GM19025 (cell line): ENCODE data around the gene BNIPL.
A peak's percentile ranks its signal among the peaks of the same experiment; 100 is the strongest.

ENCODE experiments used
- ATAC-seq: cut with Tn5 transposase; IDR thresholded peaks from one replicate; pipeline ENCODE4 v1.9.1; 2021; ENCODE audit warnings: mild to moderate bottlenecking, low read depth, moderate library complexity; ENCODE audit not compliant: unreplicated experiment

The BNIPL gene, protein sequence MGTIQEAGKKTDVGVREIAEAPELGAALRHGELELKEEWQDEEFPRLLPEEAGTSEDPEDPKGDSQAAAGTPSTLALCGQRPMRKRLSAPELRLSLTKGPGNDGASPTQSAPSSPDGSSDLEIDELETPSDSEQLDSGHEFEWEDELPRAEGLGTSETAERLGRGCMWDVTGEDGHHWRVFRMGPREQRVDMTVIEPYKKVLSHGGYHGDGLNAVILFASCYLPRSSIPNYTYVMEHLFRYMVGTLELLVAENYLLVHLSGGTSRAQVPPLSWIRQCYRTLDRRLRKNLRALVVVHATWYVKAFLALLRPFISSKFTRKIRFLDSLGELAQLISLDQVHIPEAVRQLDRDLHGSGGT

DNA sequence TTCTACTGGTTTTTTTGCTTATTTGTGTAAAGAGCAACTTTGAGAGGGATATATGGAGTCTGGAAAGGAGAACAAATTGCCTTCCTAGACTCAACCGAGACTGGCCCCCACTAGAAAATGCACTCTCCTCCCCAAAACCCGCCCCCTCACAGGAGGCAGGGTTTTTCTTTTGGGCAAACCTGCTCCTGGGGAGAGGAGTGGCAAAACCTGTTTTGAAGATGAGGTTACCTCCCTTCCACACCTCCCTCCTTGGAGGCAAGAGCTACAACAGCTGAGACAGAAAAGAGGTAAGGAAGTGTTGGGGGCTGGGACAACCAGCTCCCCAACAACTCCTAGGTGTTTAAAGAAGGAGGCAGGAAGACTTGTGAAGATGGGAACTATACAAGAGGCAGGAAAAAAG lies at the start of gene BNIPL:
Gene BNIPL, plus strand, starts transcription at position 231 of the 400 bp plus-strand sequence. Its CDS starts 140 bp downstream, at position 371.
- ATAC-seq = no peak

DNA sequence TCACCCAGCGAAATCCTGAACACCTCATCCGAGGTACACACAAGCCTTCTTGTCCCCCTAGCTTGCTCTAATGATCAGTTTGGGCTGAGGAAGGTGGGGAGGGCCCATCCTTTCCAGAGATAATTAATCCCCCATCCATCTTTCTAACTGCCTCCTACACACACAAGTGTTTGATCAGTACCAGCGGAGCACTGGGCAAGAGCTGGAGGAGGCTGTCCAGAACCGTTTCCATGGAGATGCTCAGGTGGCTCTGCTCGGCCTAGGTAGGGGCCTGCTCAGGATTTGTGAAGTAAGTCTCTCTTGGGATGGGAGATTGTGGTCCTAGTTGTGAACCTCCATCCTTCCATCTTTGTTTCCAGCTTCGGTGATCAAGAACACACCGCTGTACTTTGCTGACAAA lies 48.5 kb upstream of the BNIPL start:
- no peak for ATAC-seq

DNA sequence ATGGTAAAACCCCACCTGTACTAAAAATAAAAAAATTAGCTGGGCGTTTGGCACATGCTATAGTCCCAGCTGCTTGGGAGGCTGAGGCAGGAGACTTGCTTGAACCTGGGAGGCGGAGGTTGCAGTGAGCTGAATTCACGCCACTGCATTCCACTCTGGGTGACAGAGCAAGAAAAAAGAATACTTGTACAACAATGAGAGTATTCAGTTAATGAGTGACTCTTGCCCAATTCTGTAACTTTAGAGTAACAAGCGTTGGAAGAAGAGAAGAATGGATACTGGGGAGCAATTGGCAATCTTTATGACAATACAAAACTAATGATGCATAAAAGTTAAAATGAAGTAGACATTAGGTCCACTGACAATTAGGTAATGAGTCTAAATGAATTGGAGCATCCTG lies 43.8 kb upstream of the BNIPL start:
- ATAC-seq = no peak

DNA sequence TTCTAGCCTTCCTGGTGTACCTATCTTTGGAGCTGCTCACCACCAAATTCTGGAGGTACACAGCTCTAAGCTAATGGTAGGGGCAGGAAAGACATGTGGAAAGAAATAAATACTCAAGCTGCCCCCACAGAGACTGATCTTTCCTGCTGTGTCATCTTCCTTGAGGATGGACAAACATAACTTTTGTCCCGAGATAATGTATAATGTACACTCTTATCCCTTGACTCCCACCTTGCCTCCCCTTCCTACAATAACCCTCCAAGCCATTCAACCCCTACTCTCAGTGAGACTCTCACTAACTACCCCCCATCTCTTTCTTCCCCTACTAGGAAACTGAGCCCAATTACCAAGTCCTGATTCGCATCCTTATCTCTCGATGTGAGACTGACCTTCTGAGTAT lies 42.1 kb upstream of the BNIPL start:
- no peak for ATAC-seq

DNA sequence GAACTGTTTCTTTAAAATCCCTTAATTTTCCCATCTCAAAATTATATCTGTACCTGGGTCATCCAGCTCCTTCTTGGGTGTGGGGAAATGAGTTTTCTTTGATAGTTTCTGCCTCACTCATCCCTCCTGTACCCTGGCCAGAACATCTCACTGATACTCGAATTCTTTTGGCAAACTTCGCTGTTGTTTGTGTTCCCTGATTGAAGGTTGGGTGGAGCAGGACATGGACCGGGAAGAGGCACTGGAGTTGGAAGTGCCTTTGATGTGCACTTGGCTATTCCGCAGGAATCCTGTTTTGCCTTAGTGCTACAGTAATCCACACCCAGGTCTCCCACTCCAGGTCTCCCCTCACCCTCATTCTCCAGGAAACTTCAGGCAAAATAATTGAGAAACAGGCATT lies 40.9 kb upstream of the BNIPL start:
- no peak for ATAC-seq

DNA sequence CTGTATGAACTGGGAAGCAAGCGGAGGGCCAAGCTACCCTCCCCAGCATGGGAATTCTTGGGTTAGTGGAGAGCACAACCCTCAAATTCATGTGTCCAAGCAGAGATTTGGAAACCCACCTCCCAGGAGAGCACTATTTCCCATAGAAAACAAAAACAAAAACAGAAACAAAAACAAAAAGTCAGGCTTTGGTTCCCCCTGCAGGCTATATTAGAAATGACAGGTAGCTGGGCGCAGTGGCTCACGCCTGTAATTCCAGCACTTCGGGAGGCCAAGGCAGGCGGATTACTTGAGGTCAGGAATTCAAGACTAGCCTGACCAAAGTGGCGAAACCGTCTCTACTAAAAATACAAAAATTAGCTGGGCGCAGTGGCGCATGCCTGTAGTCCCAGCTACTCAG lies 40.5 kb upstream of the BNIPL start:
- no peak for ATAC-seq

DNA sequence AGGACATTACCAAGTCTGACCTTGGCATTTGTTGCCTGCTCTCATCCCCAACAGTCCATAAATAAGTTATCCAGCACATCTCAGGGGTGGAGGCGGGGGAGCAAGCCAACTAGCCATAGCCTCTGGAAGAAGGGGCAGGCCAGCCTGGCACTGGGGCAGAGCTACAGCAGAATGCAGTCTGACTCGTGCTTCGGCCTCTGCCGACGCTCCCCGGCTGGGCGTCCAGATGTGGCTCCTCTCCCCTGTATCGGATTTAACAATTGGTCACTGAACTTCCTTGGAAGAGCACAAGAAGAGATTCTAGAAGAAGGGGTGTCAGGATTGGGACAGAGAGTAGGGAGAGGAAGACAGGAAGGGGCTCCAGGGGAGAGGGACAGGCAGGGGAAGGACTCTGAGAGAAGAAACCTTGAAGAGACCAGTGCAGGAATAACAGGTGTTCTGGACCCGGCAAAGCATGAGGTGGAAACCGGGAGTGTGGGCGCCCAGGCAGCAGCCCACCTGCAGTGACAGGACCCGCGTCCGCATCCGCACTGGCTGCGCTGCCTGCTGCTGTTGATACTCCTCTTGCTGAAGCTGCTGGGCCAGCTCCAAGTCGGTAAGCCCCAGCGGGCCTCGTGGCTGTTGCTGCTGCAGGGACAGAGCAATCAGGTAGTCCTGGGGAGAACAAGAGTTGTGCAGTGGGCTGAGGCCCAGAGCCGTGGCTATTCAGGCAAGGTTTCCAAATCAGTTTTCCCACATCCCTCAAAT lies 39.1 kb upstream of the BNIPL start:
- ATAC-seq = no peak

DNA sequence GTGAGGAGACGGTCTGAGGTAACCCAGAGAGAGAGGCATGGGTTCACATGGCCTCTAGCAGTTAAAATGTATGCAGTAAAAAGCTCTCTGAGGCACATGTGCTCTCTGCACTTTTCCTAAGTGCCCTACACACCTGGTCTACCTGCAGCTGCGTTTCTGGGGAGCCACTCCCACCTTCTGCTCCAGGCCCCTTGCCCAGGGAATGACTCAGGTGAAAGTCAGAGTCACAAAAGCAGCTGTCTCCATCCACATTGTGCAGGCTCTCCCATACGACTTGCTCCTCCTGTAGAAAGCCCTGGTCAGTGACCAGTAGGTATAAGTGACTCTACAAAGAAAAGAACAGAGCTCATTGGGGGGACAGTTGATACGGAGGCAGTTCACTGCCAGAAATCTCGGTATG lies 38.4 kb upstream of the BNIPL start:
- ATAC-seq = no peak

DNA sequence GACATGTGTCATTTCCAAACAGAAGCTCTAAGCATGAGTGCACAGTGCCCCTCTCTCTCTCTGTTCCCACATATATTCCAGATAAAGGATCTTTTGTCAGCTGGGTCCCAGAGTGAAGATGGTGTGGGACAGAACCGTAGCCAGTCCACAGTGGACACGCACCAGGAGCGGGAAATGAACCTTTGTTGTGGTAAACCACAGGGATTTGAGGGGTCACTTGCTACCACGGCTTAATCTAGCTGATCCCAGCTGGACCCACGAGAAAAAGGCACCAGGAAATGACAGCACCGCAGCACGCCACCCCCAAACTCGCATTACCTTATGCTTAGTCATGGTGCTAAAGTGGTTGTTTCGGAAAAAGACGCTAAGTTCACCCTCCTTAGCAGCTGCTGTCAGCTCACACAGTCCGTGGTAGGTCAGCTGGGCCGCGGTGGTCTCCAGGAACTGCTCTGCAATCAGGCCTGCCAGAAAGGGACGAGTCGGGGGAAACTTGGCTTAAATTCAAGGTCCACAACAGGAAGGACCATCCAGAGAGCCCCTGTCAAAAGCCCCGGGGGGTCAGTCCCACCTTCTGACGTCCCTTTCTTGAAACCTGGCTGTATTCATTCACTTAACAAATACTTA lies 37.2 kb upstream of the BNIPL start:
- ATAC-seq = no peak

DNA sequence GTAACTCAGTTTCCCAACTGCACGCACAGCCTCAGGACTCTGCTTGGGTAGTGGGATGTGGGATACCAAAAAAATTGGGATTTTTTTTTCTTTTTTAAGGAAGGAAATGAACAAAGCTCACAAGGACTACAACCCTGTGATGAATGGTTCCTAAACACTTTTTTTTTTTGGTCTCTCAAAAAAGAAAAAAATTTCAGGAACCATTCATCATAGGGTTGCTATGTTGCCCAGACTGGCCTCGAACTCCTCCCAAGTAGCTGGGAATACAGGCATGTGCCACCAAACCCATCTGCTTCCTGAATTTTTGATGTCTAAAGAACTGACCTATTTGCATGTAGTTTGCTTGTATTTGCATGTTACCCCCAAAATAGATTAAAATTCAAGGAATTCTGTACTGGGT lies 36.5 kb upstream of the BNIPL start:
- ATAC-seq = no peak

DNA sequence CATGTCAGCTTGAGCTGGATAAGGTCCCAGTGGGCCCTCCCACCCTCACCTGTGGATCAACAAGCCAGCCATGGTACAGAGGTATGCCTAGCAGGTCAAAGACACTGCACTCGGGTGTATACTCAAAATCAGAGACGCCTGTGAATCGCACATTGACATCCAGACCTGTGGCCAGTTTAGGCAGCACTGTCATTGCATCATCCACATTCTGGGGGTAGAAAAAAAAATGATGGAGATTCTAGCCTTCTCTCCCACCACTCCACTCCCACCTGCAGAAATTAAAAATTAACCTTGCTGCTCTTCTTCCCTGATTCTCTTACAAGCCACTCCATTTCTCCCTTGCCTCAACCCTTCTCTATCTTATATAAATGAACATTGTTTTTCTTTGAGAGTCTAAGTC lies 36.0 kb upstream of the BNIPL start:
- no peak for ATAC-seq

DNA sequence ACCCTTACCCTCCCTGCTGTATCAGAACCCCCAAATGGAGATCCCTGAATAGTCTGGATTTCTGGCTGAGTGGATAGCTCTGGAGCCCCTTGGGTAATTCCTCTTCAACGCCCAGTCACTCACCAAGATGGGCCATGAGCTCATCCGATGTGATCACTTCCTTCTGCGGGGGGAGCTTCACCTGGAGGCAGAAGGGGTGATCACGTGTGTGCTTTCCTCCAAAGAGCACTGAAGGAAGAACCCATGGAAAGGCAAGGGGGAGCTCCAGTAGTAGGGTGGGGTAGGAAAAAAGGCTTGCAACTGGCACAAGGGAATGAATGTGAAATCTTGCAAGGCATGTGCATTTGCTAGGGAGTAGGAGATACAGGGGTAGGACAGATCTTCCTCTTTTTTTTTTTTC lies 34.8 kb upstream of the BNIPL start:
- no peak for ATAC-seq

DNA sequence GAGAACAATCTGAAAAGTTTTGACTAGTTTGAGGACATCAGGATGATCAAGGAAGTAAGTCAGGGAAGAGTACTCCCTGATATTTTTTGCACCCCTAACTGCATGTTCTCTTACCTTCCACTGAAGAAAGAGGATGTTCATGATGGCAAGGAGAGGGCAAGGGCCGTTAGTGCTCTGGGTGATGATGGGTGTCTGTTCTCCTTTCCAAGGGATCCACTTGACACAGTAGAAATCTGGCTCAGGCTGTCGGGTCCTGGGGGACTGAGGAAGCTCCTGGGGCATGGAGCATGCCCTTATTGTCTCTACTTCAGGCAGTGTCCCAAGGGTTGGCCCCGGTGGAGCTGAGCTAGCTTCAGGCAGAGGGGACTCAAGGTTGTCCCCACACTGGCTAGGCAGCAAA lies 34.3 kb upstream of the BNIPL start:
- no peak for ATAC-seq

DNA sequence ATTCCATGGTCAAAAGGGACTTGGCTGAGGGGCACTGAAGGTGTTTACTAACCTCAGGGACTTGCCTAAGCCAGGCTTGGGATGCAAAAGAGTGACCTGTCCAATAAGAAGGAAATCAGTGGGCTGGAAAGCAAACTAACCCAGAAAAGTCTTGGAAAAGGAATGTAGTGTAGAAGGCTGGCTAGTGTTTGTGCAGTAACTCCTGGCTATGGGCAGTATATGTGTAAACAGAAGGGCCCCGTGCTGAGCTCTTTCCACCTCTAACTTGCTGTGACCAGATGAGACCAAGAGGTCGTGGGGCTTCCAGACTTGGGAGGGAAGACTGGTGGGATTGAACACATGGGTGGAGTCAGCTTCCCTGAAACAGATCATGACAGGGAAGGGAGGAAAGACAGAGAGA lies 33.8 kb upstream of the BNIPL start:
- ATAC-seq = no peak

DNA sequence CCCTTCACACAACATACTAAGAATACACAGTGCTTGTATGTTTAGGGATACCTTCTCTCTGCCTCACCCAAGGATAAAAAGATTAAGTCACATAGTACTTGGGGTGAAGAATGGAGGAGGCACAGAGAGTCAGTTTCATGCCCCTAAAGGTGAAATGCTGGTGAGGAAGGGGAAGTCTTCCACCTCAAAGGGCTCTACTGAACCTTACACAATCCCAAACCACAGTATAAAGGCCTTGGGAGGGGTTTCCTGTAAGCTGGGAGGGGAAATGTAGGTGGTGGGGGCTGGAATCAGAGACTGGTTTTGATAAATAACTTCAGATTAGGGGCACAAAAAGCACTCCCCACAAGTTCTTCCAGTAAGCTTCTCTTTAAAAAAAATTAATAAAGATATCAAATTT lies 33.2 kb upstream of the BNIPL start:
- no peak for ATAC-seq

DNA sequence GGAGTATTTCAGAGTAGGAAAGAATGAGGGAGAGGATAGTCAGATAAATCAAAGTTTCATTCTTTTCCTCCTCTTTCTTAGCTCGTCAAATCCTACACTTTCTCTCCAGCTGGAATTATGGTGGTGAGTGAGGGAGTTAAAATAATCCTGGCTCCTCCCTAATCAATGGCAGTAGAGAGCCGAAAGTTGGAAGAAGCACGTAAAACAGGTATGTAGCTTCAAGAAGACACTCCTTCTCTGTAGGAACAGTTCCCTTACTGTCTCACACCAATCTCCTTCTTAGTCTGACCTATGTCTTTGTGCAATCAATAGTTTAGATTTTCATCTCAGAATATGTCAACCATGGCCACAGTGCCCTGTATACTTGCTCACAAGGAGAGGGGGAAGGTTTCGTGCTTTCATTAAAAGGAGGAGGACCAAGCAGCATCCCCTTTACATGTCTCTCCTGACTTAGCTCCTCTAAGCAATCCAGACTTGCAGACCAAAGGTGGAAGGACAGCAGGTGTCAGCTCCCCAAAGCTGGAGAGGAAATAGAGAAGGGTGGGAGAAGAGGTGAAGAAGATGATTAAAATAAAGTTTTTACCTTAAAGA lies 30.6 kb upstream of the BNIPL start:
- no peak for ATAC-seq

DNA sequence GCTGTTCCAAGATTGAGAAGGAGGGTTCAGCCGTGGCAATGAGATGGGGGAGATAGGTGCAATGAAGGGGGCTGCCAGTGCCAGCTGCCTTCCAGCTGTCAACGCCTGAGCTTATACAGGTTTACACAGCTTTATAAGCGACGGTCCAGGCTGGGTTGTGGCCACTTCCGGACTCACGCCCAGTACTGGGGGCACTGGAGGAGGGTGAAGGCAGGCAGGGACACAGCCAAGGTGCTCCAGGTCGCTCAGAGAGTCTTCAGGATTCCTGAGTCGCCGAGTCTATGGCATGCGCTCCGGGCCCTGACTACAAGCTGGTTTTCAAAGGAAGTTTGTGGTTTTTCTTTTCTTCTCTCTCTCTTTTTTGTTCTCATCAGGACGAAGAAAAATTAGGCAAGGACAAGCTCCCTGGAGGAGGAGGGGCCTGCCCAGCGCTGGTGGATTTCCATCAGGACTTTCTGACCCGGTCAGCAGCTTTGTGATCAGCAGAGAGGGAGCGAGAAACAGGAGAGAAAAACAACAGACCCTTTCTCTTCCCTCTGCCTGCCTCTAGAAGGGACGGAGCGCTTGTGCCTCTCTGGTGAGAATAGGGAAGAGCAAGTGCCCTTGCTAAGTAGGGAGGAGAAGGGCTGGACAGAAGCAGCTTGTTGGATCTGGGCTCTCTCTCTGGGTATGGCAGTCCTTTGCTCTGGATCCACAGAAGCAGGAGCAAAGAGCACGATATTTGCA lies 29.9 kb upstream of the BNIPL start, which contains the start of gene MINDY1:
Gene MINDY1, minus strand, starts transcription at position 576 of the 726 bp plus-strand sequence. CDS start 4,285 bp downstream, outside the sequence.
- ATAC-seq = no peak

DNA sequence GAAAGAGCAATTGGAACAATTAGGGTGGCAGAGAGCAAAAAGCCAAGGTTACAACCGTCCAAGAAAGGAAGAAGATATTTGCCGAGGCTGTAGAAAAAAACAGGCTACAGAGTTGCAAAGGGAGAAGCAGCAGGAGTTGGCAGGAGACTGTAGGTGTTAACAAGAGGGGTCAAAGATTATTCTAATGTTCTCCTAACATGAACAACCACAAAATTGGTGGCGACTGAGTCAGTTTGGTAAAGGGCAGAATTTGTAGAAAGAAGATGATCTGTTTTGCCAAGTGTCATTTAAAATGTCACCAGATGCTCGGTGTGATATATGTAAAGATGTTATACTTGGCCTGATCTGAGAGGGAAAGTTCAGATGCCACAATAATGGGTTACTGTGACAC lies 28.5 kb upstream of the BNIPL start:
- ATAC-seq = no peak

DNA sequence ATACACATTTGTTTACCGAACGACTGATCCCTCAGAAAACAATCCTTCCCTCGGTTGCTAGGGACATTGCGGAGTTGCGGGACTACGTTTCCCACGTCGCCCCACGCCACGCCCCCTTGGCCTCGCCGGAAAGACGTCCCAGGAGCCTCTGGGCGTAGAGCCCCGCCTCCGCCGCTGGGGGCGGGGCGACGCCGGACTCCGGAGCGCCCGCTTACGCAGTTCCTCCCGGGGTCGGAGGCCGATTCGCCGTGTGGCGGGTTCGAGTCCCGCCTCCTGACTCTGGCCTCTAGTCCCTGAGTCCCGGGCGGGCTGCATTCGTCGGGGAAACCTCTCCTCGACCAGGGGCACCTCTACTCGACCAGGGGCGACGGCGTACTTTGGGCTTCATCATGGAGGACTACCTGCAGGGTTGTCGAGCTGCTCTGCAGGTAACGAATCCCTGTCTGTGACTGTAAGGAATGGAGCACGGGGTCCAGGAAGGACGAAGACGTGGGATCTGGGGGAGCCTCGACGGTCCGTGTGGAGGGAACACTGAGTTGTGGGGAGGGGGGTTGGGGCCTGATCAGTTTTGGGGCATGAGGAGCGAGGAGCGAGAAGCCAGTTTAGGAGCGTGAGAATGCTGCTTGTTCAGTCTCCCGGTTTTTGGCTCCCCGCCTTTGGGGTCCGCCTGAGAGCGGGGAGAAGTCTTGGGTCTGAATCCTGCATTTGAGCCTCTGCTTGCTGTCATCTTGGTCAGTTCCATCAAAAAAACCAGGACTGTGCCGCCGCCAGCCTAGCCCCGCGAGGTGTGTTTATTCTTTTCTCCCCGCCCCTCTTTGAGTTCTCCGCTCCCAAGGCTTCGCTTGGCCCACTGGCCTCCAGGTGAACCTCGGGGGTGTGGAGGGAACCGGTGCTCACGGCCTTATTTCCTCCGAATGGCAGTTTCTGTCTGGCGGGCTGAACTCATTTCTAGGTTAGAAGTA lies 27.9 kb upstream of the BNIPL start, which contains the start of gene PRUNE1:
Gene PRUNE1, plus strand, starts transcription at position 206 of the 962 bp plus-strand sequence. Its CDS starts 184 bp downstream, at position 390.
- ATAC-seq = peak; percentile 67
